Hematopoietic multipotent progenitor cell treated with erythropoietin and hydrocortisone succinate and interleukin-3 and kit ligand, for 4 days (in vitro differentiated cells): ENCODE measurements around the gene IFNA17.
A peak's percentile ranks its signal among the peaks of the same experiment; 100 is the strongest.
"Not testable (repeated sequence)": the region's sequence is repeated elsewhere in the genome, so short reads cannot be mapped to it uniquely, and the experiment has no call there.

ENCODE experiments used
- DNase-seq: peaks from one replicate; pipeline ENCODE4 v3.0.0-alpha.2; 2015

IFNA17 gene

DNA sequence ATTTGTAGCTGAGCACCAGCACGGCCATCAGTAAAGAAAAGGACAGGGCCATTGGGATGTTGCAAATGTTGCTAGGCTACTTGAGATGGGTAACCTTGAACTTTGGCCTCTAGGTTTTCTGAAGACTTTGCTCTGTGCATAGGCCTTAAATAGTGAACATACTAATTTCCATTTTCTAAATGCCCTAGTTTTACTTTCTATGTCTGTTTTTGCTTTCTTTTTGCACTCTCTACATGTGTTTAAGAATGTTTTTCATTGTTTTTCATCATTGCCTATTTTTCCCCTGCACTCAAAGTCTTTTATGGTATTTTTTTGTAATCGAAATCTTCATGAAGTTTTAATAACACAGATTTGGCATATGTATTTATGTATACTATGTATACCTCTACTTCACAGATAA is at the start of gene IFNA17:
Gene IFNA17, minus strand, starts transcription at position 101 of the 400 bp plus-strand sequence. Its CDS starts 49 bp downstream, at position 52.
- DNase-seq, result no peak

DNA sequence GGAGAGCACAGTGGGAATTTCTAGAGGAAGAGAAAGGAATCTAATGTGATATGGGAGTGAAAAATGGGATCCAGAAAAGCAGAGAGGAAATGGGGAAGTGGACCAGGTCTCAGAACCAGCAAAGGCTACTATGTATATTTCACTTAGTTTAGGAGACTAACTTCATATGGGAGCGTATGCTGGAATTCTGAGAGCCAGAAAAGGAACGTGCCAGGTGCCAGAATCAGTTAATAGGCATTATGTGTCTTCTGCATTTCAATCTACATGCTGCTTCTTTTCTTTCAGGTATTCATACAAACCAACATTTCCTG is 40.3 kb upstream of the IFNA17 start:
- DNase-seq, result no peak

DNA sequence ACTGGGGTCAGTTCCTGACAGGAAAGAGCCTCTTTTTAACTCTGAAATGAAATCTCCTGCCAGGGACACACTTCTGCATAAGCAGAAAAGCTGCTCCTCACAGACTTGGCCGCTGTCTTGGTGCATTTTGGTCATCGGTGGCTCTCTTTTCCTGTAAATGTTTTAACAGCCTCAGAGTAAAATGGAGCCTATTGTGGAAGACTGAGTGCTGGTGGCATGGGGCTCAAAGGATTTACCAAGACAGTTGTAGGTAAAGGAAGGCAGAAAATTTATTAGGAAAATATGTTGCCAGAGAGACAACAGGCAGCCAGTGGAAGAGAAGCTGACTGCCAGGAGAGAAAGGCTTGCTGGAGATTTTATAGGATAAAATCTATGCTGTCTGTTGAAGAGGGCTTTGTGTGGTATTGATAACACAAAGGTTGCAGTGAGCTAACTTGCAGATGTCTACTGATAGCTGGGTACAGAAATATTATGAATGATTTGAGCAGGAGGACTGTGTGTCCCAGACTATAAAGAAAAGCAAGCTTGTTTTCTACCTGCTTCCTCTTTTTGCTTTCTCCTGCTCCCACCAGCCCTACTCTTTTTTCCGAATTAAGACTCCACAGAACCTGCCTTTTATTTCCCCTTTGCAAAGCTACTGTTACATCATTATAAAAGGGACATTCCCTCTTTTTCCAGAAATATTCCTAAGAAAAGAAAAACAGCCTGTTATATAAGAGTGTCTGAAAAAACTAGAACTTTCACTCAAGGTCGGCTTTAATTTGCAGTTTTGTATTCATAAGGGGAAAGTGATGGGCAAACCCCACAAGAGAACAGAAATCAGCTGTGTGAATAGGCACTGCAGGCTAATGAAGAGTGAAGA is 39.7 kb upstream of the IFNA17 start:
- DNase-seq, result peak; percentile 58

DNA sequence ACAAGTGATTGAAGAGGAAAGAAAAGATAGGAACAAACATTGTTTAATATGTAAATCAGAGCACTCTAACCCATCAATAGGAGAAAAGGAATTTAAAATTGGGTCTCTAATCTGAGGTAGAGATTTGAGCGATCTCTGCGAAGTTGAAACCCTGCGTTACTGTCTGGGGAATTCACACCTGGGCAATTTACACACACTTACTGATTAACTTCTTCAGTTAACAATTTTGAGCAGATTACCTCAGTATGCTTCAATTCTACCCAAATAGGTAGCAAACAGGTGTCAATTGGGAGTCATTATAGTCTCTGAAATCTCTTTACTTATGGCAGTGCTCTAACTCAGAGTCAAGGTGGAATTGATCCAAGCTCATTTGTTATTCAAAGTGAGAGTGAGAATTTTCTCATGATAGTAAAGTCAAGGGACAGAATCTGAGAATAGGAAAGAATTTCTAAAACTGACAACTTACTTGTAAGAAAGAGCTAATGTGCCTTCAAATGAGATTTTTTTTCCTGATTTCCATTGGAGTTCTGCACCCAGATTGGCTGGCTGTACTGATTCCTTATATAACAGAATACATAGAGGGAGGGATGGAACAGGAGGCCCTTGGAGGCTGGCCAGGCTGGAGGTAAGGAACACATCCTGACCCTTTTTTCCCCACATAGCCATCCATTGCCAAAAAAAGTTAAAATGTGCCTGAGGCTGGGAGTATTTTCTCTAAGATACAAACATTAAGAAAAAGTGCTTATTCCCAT is 38.9 kb upstream of the IFNA17 start:
- no peak for DNase-seq

DNA sequence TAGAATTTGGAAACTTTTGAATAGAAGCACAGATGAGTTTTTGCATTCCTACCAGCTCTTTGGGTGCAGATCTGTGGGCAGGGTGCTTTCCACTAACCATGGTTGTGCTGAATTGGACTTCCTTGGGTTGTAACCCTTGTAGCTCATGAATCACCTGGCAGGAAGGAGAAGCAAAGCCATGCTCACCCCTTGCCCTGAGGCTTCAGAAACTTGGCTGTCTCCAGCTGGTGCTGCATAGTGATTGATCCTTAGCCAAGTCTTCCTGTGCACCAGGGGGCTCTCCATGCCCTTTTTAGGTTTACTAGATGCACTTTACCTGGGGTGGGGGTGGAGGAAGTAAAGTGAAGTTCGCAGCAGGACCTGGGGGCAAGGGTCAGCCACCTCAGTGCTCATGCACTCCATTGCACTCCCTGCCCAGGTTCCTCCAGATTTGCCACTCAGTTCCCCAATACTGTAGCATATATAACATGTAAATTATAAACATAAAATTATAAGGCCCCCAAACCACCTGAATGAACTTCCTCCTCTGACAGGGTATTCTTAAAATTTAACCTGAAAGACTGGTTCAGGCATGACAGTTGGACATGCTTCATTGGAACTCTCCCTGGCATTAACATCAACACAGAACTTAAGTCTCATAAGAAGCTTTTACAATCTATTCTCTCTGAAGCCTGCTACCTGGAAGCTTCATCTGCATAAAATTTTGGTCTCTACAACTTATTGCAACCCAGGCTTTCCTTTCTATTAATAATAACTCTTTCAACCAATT is 37.6 kb upstream of the IFNA17 start:
- DNase-seq, result no peak

DNA sequence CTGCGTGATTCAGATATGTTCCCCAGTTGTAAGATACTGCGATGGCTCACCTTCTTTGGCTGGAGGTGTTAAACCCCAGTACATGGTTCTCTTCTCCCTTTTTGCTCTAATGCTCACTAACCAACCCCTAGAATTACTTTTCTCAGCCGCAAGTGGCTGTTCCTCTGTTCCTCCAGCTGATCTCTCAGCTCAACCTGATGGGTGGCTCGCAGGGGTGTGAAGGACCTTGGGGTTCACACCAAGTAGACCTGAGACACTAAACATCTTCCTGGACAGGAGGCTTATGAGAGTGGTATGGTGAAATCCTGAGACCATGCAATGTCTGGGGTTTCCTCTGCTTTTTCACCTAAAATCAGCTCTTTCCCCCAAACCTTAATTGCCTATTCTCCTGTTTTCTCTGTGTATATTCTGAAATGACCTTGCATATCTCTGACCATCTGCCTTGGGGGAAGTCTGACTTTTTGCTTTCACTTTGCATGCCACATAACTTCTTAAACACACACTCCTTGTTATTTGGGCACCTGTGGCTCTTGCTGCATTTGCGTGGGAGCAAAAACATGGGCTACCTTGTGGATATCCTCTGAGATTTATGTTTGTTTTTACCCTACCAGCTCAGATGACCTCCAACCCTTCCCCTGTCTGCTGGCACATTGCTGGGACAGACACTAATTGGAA is 27.7 kb upstream of the IFNA17 start:
- DNase-seq, result peak; percentile 34

DNA sequence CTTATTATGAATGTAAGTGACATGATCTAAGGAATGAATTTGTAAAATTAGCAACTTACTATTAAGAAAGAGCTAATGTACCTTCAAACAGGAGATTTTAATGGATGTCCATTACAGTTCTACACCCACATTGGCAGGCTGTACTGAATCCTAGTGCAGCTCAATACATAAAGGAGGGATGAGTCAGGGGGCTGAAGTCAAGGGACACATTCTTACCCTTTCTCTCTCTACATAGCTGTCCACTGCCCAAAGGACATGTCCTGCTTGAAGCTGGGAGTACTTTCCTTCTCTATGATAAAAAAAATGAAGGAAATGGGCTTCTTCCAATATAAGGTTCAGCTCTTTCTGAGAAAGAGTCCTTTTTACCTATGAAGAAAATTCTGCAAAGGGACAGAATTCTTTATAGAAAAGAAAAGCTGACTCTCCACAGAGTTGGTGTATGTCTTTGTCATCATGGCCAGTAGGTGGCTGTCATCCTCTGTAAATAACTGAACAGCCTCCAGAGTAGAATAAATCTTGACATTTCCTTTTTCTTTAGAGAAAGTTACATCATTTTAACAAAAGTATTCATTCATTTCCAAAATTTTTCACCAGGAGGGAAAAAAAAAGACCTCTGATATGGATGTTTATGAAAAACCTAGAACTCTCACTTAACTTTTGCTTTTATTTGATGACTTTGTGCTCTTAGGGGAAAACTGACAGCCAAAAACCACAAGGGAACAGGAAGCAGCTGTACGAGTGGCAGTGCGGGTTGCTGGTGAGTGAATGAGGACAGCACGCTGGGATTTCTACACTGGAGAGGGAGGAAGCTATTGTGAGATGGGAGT is 24.9 kb upstream of the IFNA17 start:
- DNase-seq, result peak; percentile 80

DNA sequence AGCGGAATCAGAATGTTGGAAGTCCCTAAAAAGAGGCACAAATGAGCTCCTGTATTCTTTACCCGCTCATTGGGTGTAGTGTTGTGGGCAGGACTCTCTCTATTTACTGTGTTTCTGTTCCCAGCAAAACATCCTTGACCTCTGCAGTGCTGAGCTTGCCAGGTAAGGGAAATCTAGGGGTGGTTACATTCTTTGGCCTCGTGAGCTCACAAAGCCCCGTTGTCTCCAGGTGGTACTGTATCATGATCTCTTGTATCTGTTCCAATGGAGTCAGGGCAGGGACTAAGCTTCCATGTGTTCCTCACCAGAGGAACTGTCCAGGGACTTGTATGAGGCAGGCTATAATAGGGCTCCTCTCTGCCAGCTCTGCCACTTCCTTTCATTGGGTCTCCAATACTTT is 23.6 kb upstream of the IFNA17 start:
- DNase-seq, result no peak

DNA sequence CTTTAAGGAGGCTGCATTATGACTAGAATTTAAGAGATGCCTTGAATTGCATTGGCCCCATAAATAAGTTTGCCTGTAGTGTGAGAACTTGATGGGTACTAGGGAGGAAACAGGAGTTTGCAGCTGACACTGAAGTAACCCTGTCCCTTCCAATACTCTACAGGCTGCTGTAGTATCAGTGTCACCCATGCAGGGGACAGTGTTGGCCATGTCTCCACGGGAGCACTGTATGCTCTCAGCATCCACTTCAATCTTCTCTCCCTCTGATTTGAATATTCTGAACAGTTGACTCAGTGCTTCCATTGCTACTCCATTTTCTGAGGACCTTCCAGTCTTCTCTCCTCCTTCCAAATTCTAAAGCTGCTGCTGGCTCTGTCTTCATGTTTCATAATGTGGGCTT is 23.2 kb upstream of the IFNA17 start:
- no peak for DNase-seq

DNA sequence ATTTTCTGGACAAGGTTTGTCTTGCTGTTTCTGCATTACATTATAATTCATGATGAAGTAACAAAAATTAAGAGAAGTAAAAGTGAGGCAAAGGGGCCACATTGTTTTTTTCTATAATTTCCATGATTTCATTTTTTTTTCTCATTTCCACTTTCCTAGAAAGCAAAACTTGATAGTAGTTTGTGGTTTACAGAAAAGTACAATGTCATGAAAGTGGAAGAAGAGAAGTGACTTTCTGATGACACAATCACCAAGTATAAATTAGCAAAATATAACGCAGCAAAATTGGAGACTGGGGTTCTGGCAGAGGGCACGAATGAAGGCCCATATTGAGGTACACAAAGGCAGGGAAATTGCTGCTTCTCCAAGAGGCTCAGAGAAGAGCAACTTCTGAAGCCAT is 16.8 kb upstream of the IFNA17 start:
- peak; percentile 61 for DNase-seq

DNA sequence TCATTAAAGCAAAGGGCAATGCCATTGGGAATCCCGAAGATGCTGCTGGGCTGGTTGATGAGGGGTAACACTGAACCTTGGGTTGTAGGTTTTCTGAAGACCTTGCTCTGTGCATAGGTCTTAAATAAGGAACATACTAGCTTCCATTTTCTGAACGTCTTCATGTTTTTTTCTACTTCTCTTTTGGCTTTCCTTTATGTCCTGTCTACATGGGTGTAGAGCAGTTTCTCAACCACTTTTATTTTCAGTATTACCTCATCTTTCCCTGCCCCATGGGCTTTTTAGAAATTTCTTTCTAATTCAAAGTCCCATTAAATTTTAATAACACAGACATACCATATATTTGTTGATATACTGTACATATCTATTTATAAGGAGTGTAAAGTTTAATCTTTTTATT is 11.9 kb upstream of the IFNA17 start, which contains the start of gene IFNA14:
Gene IFNA14, minus strand, starts transcription at position 95 of the 400 bp plus-strand sequence. Its CDS starts 70 bp downstream, at position 25.
- no peak for DNase-seq

DNA sequence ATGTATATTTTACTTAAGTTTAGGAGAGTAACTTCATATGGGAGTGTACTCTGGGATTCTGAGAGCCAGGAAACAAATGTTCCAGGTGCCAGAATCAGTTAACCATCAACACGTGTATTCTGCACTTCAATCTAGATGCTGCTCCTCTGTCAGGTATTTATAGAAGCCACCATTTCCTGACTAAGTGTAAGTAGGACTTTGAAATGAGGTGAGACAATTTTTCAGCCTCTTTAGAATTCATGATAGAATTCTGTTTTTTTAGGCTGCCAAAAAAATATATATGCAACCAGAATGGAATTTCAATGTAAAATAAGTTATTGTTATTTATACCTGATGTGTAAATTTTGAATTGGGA is 8.3 kb upstream of the IFNA17 start:
- DNase-seq, result not testable (repeated sequence)

DNA sequence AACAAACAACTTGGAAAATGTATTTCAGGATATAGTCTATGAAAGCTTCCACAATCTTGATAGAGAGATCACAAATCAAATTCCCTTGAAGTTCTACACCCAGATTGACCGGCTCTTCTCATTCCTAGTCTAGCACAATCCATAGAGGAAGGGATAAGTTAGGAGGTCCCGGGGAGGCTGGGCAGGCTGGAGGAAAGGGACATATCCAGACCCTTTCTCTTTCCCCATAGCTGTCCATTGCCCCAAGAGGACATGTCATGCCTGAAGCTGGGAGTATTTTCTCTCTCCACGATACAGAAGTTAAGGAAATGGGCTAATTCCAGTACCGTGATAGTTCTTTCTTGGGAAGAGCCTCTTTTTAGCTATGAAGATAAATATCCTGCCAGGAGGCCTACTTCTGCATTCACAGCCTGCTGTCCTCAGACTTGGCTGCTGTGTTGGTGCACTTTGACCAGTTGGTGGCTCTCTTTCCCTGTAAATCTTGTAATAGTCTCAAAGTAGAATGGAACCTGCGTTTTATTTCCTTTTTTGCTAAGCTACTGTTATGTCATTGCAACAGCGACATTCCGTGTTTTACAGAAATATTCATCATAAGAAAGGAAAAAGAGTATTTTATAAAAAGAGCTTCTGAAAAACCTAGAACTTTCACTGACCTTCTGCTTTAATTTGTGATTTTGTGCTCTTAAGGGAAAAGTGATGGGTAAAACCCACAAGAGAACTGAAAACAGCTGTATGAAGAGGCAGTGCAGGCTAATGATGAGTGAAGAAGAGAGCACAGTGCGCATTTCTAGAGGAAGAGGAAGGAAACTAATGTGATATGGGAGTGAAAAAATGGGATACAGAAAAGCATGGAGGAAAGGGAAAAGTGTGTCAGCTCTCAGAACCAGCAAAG is 7.7 kb upstream of the IFNA17 start:
- DNase-seq, result peak; percentile 88

DNA sequence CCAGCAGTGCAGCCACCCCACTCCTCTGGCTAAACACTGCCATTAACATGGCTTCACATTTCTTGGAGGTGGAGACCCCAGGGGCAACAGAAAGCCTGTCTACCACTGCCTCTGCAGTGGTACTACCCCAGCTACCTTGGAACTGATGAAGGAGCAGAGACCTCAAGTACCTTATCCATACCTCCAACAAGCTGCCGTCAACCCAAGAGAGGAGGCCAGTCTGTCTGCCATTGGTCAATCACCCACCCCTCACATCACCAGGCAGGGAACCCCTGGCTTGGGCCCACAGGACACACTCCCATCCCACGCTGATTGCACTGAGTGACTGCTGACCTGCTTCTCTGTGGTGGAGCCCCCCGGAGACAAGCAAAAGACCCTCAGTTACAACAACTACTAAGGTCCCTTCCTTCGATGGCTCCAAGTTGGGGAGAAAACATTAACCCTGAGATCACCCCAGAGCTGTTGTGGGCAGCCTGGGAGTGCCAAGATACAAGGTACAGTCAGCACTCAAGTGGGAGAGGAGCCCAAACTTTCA is 6.2 kb upstream of the IFNA17 start:
- no peak for DNase-seq

DNA sequence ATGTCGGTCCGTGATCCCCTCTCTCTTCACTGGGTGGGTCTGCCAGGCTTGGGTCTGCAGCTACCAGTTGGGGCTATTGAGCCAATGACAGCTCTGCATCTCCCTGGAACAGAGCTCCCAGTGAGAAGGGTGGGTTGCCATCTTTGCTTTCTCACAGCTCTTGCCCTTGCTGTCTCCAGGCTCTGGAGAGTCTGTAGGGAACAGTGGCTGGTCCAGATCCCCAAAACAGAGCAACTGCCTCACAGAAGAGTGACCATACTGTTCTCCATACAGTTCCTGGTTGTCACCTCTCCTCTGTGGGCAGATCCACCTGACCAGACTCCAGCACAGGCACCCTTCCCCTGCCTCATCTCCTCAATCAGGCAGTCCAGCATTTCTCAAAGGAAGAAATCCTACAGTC is 5.2 kb upstream of the IFNA17 start:
- DNase-seq, result no peak

DNA sequence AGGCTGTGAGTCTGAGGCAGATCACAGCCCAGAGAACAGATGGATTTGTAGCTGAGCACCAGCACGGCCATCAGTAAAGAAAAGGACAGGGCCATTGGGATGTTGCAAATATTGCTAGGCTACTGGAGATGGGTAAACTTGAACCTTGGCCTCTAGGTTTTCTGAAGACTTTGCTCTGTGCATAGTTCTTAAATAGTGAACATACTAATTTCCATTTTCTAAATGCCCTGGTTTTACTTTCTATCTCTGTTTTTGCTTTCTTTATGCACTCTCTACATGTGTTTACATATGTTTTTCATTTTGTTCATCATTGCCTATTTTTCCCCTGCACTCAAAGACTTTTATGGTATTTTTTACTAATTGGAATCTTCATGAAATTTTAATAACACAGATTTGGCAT is 10.8 kb downstream of the IFNA17 start, which contains the start of gene IFNA16:
Gene IFNA16, minus strand, starts transcription at position 101 of the 400 bp plus-strand sequence. Its CDS starts 6 bp downstream, at position 95.
- DNase-seq, result not testable (repeated sequence)

DNA sequence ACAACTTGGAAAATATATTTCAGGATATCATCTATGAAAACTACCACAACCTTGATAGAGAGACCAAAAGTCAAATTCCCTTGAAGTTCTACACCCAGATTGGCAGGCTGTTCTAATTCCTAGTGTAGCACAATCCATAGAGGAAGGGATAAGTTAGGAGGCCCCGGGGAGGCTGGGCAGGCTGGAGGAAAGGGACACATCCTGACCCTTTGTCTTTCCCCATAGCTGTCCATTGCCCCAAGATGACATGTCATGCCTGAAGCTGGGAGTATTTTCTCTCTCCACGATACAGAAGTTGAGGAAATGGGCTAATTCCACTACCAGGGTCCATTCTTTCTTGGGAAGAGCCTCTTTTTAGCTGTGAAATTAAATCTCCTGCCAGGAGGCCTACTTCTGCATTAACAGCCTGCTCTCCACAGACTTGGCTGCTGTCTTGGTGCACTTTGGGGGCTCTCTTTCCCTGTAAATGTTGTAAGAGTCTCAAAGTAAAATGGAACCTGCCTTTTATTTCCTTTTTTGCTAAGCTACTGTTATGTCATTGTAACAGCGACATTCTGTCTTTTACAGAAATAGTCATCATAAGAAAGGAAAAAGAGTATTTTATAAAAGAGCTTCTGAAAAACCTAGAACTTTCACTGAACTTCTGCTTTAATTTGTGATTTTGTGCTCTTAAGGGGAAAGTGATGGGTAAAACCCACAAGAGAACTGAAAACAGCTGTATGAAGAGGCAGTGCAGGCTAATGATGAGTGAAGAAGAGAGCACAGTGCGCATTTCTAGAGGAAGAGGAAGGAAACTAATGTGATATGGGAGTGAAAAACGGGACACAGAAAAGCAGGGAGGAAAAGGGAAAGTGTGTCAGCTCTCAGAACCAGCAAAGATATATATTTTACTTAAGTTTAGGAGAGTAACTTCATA is 14.4 kb downstream of the IFNA17 start:
- peak; percentile 68 for DNase-seq

DNA sequence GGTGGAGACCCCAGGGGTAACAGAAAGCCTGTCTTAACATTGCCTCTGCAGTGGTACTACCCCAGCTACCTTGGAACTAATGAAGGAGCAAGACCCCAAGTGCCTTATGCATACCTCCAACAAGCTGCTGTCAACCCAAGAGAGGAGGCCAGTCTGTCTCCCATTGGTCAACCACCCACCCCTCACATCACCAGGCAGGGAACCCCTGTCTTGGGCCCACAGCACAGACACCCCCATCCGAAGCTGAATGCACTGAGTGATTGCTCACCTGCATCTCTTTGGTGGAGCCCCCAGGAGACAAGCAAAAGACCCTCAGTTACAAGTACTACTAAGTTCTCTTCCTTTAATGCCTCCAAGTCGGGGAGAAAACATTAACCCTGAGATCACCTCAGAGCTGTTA is 15.9 kb downstream of the IFNA17 start:
- DNase-seq, result not testable (repeated sequence)

DNA sequence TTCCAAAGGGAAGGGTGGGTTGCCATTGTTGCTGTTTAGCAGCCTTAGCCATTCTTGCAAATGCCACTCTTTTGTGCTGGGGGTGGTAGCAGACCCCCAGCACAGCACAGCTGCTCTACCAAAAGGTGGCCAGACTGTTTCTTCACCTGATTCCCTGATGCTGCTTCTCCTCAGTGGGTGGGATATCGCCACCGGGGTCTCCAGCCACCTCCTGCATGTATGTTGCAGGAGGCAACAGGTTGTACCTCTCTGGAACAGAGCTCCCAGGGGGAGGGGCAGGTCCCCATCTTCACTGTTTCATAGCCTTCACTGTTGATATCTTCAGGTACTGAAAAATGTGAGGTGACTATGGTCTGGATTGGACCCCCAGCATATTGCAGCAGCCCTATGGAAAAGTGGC is 17.2 kb downstream of the IFNA17 start:
- not testable (repeated sequence) for DNase-seq
